GM21825 (cell line): Measurements from ENCODE around the gene NKAIN4.
"Not testable (repeated sequence)": the region's sequence is repeated elsewhere in the genome, so short reads cannot be mapped to it uniquely, and the experiment has no call there.

Experiments
- ATAC-seq: cut with Tn5 transposase; IDR thresholded peaks from one replicate; pipeline ENCODE4 v1.9.1; 2021; ENCODE audit warnings: mild to moderate bottlenecking, moderate library complexity; ENCODE audit not compliant: unreplicated experiment

The NKAIN4 gene

GRCh38 chr20:63258781-63259180 is 4.5 kb upstream of the NKAIN4 start:
- no peak for ATAC-seq

- ATAC-seq, result no peak
Measured at GRCh38 chr20:63257629-63258028, 3.4 kb upstream of the NKAIN4 start.

DNA sequence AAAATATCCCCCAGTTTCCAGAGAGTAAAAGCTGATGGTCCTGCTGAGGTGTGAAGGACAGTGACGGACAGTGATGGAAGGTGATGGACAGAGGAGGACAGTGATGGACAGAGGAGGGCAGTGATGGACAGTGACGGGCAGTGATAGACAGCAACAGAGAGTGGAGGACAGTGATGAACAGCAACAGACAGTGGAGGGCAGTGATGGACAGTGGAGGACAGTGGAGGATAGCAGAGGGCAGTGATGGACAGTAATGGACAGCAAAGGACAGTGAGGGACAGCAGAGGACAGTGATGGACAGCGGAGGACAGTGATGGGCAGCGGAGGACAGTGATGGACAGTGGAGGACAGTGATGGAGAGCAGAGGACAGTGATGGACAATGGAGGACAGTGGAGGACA is 2.7 kb upstream of the NKAIN4 start:
- ATAC-seq, result no peak

GRCh38 chr20:63255931-63256704 is 1.9 kb upstream of the NKAIN4 start:
- ATAC-seq, result no peak

- no peak for ATAC-seq
Measured at GRCh38 chr20:63254606-63255384, 532 bp upstream of the NKAIN4 start.

- ATAC-seq, result no peak
Measured at GRCh38 chr20:63253438-63254231, 628 bp downstream of the NKAIN4 start.

- ATAC-seq, result no peak
Measured at GRCh38 chr20:63253065-63253437, 1.2 kb downstream of the NKAIN4 start.

DNA sequence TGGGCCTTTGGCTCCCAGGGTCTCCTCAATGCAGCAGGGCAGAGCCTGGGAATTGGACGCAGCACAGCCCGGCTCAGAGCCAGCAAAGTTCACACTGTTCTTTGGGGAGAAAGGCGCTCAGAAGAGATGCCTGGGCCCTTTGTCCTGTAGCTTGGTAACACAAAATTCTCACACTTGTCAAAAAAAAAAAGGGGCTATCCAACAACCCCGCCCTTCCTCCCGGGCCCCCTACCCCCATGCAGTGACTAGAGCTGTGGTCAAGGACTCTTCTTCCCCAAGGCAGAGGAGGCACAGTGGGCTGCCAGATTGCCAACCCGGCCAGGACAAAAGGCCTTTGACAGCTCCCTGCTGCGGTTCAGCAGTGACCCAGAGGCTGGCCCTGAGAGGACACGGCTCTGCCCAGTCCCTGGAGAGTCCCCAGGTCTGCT is 2.0 kb downstream of the NKAIN4 start:
- ATAC-seq, result no peak

GRCh38 chr20:63251350-63251749 is 2.9 kb downstream of the NKAIN4 start:
- not testable (repeated sequence) for ATAC-seq

DNA sequence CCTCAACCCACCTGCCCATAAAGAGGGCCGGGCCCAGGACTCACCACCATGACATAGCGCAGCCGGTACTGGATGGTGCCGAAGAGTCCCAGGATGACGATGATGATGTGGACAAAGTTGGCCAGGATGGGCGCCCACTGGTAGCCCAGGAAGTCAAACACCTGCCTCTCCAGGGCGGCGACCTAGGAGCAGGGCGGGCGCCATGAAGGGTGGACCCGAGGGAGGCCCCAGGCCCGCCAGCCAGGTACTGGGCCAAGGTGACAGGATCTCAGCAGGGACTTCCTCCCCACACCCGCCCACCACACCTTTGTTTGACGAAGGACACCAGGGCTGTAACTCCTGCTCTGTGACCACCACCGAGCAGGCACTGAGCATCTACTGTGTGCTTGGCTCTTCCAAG is 4.4 kb downstream of the NKAIN4 start:
- no peak for ATAC-seq

GRCh38 chr20:63248835-63249591 is 5.2 kb downstream of the NKAIN4 start:
- ATAC-seq, result no peak

GRCh38 chr20:63247671-63248228 is 6.5 kb downstream of the NKAIN4 start:
- ATAC-seq, result no peak

- ATAC-seq, result no peak
Measured at GRCh38 chr20:63246490-63247288, 7.6 kb downstream of the NKAIN4 start.

- ATAC-seq, result no peak
Measured at GRCh38 chr20:63244468-63244867, 9.8 kb downstream of the NKAIN4 start.

- ATAC-seq, result no peak
Measured at GRCh38 chr20:63243604-63244247, 10.5 kb downstream of the NKAIN4 start.

- ATAC-seq, result no peak
Measured at GRCh38 chr20:63242736-63243135, 11.5 kb downstream of the NKAIN4 start.

GRCh38 chr20:63241272-63241671 is 13.0 kb downstream of the NKAIN4 start:
- ATAC-seq, result no peak

DNA sequence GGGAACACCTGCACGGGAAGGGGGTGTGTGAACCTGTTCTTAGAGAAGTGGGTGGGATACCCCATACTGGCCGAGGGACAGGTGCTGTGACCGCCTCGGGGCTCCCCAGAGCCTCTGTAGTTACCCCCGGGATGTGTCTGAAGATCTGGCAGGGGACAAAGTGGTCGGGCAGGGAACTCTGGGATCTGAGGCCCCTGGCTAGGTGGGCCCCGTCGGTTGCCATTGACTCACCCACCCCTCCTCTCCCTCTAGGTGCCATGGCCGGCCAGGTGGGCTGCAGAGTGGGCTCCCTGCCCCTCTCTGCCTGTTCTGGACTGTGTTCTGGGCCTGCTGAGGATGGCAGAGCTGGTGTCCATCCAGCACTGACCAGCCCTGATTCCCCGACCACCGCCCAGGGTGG is 14.3 kb downstream of the NKAIN4 start:
- no peak for ATAC-seq

DNA sequence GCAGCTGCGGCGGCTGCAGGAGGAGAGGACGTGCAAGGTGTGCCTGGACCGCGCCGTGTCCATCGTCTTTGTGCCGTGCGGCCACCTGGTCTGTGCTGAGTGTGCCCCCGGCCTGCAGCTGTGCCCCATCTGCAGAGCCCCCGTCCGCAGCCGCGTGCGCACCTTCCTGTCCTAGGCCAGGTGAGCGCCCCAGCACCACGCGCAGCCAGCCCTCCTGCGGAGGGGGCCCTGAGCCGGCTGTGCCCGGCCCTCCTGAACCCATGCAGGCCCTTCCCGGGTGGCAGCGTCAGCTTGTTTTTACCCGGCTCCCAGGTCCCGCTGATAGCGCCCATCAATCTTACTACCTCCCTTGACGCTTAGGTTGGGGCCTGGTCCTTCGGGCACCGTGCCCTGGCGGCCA is 14.8 kb downstream of the NKAIN4 start:
- ATAC-seq, result no peak
